Measurements from ENCODE around the gene DMRT2.

Gene DMRT2

GRCh38 chr9:1050125-1050895 lies at the start of gene DMRT2:
DMRT2 (plus strand) TSS chr9:1050357; CDS start chr9:1051614, 1,257 bp downstream.
- DNase-seq: peak; percentile 61

GRCh38 chr9:1001838-1002237 lies 48.3 kb upstream of the DMRT2 start:
- DNase-seq: no peak

- no peak for DNase-seq
Measured at GRCh38 chr9:1002678-1003077, 47.5 kb upstream of the DMRT2 start.

- DNase-seq: peak; percentile 71
Measured at GRCh38 chr9:1005043-1005667, 45.0 kb upstream of the DMRT2 start.

- DNase-seq: no peak
Measured at GRCh38 chr9:1007312-1007711, 42.8 kb upstream of the DMRT2 start.

- no peak for DNase-seq
Measured at GRCh38 chr9:1008216-1008615, 41.9 kb upstream of the DMRT2 start.

GRCh38 chr9:1009101-1009707 lies 41.0 kb upstream of the DMRT2 start:
- peak; percentile 85 for DNase-seq

- no peak for DNase-seq
Measured at GRCh38 chr9:1013021-1013420, 37.1 kb upstream of the DMRT2 start.

- DNase-seq: no peak
Measured at GRCh38 chr9:1014225-1014624, 35.9 kb upstream of the DMRT2 start.

- DNase-seq: no peak
Measured at GRCh38 chr9:1014640-1015039, 35.5 kb upstream of the DMRT2 start.

- DNase-seq: peak; percentile 61
Measured at GRCh38 chr9:1018121-1018520, 32.0 kb upstream of the DMRT2 start.

GRCh38 chr9:1024112-1024511 lies 26.0 kb upstream of the DMRT2 start:
- DNase-seq: no peak

- no peak for DNase-seq
Measured at GRCh38 chr9:1025131-1025530, 25.0 kb upstream of the DMRT2 start.

- no peak for DNase-seq
Measured at GRCh38 chr9:1026219-1026618, 23.9 kb upstream of the DMRT2 start.

GRCh38 chr9:1028501-1029190 lies 21.5 kb upstream of the DMRT2 start:
- no peak for DNase-seq

- DNase-seq: no peak
Measured at GRCh38 chr9:1031951-1032601, 18.1 kb upstream of the DMRT2 start.

- no peak for DNase-seq
Measured at GRCh38 chr9:1034271-1034670, 15.9 kb upstream of the DMRT2 start.

GRCh38 chr9:1039589-1039988 lies 10.6 kb upstream of the DMRT2 start:
- DNase-seq: no peak

GRCh38 chr9:1042466-1042865 lies 7.7 kb upstream of the DMRT2 start:
- DNase-seq: no peak

GRCh38 chr9:1044643-1045042 lies 5.5 kb upstream of the DMRT2 start:
- no peak for DNase-seq

- no peak for DNase-seq
Measured at GRCh38 chr9:1046639-1047572, 3.3 kb upstream of the DMRT2 start.

Measured in islet precursor cell (in vitro differentiated cells).